OCI-LY1 (cell line): ENCODE measurements around the gene DEFB108B.
"Not testable (repeated sequence)": the region's sequence is repeated elsewhere in the genome, so short reads cannot be mapped to it uniquely, and the experiment has no call there.

Experiments used
- CTCF ChIP-seq: fragments of 200-600 bp; sonication (generic), shearing (Covaris generic); IDR thresholded peaks from 2 replicates; pipeline ENCODE4 v1.5.1; 2017; ENCODE audit warnings: mild to moderate bottlenecking, antibody characterized with exemption, low read length, moderate library complexity, mixed read lengths
- EZH2 ChIP-seq: fragments of 200-600 bp; sonication (generic), shearing (Covaris generic); IDR thresholded peaks from 2 replicates; pipeline ENCODE4 v1.8.0; 2017; ENCODE audit warnings: borderline replicate concordance, mixed run types, mild to moderate bottlenecking, antibody characterized with exemption, low read length, moderate library complexity, mixed read lengths

- not testable (repeated sequence) for TF ChIP-seq EZH2, CTCF
These were observed 36.2 kb upstream of the DEFB108B start for GRCh38 chr11:71796781-71797180.
